Endodermal cell (in vitro differentiated cells): Measurements from ENCODE around the gene IGSF21. TPM values are rescaled to one million over a fixed set of nuclear protein-coding genes. Genes with fewer than 3 reads are reported as not detected.

Experiments
- DNase-seq: peaks from one replicate; pipeline ENCODE4 v3.0.0-alpha.2; 2017
- H3K27ac ChIP-seq: 2 replicates; pipeline ENCODE4 v1.5.1; 2013; ENCODE audit warnings: mild to moderate bottlenecking, low read depth, low read length, moderate library complexity
- H3K27me3 ChIP-seq: 2 replicates; pipeline ENCODE4 v1.6.1; 2013; ENCODE audit warnings: mild to moderate bottlenecking, low read length, moderate library complexity; ENCODE audit not compliant: insufficient read depth, control insufficient read depth, poor library complexity, severe bottlenecking
- H3K36me3 ChIP-seq: 2 replicates; pipeline ENCODE4 v1.7.0; 2013; ENCODE audit warnings: mild to moderate bottlenecking, low read length, moderate library complexity; ENCODE audit not compliant: control insufficient read depth, insufficient read depth
- H3K4me1 ChIP-seq: one replicate; pipeline ENCODE4 v1.7.0; 2013; ENCODE audit warnings: low read length; ENCODE audit not compliant: control insufficient read depth, insufficient read depth
- H3K4me3 ChIP-seq: 2 replicates; pipeline ENCODE4 v1.5.1; 2013; ENCODE audit warnings: mild to moderate bottlenecking, low read length, moderate library complexity
- H3K9ac ChIP-seq: 2 replicates; pipeline ENCODE4 v1.6.1; 2013; ENCODE audit warnings: mild to moderate bottlenecking, low read length, moderate library complexity; ENCODE audit not compliant: poor library complexity, severe bottlenecking; ENCODE audit errors: extremely low read depth
- H3K9me3 ChIP-seq: 2 replicates; pipeline ENCODE4 v1.6.1; 2013; ENCODE audit warnings: mild to moderate bottlenecking, low read length, moderate library complexity; ENCODE audit not compliant: control insufficient read depth
- H3K27ac Mint-ChIP-seq: 2 replicates; pipeline ENCODE4 v1.8.0; 2020; ENCODE audit warnings: mixed read lengths
- H3K27me3 Mint-ChIP-seq: 2 replicates; pipeline ENCODE4 v1.8.0; 2021; ENCODE audit warnings: mild to moderate bottlenecking, mixed read lengths; ENCODE audit not compliant: insufficient read depth
- H3K36me3 Mint-ChIP-seq: 2 replicates; pipeline ENCODE4 v1.8.0; 2020; ENCODE audit warnings: low read depth, mixed read lengths
- H3K4me1 Mint-ChIP-seq: 2 replicates; pipeline ENCODE4 v1.8.0; 2020; ENCODE audit warnings: mixed read lengths
- H3K4me3 Mint-ChIP-seq: 2 replicates; pipeline ENCODE4 v1.8.0; 2020; ENCODE audit warnings: mild to moderate bottlenecking, moderate library complexity, mixed read lengths
- H3K9me3 Mint-ChIP-seq: 2 replicates; pipeline ENCODE4 v1.8.0; 2020; ENCODE audit warnings: mild to moderate bottlenecking, mixed read lengths
- CTCF ChIP-seq: fragments of 200-600 bp; sonication (generic); conservative IDR thresholded peaks from 2 replicates; pipeline ENCODE4 v1.5.0; 2021; ENCODE audit warnings: antibody characterized with exemption, mild to moderate bottlenecking
- WGBS, 2 experiments: methylation state at CpG; one replicate each; pipeline versions ENCODE4 v1.1.5 to v1.1.7; 2013; ENCODE audit warnings: missing lambda C conversion rate in 2 of 2, mixed read lengths in 1 of 2; ENCODE audit not compliant: insufficient coverage in 1 of 2, insufficient read length in 1 of 2; 5-methylcytosine and 5-hydroxymethylcytosine counted together
- total RNA-seq, 2 donors: library from RNA; stranded (reverse); fragmentation: NEBNext Ultra II Directional in 1 of 2; extraction: Animal tissue kit (Norgen Biotek cat#: 25700) in 1 of 2; gene quantifications; 2 replicates in 1 of 2; 3 replicates in 1 of 2; pipeline ENCODE4 v1.2.1, GENCODE V29; 2021

IGSF21 gene
- total RNA-seq, 2 donors from 2014 or later = 1.3 to 1.7 TPM

- peaks cover 6% of the 10 kb centered on the region for H3K4me1 ChIP-seq
- no peak overlapping the region for H3K27ac Mint-ChIP-seq
- peaks cover 93% of the 10 kb centered on the region for H3K27me3 ChIP-seq
- H3K36me3 ChIP-seq = no peaks in the 10 kb centered on the region
- no peak overlapping the region for H3K27ac ChIP-seq
- no peak overlapping the region for H3K4me3 ChIP-seq
- WGBS, 2 experiments = 92% methylated on average over 4 of the region's 4 CpGs; no CpG with 5 or more reads in 1 of the 2 experiments
- H3K4me3 Mint-ChIP-seq = no peak overlapping the region
- H3K36me3 Mint-ChIP-seq = no peaks in the 10 kb centered on the region
- H3K9me3 Mint-ChIP-seq = no peaks in the 10 kb centered on the region
- peaks cover 17% of the 10 kb centered on the region for H3K4me1 Mint-ChIP-seq
- H3K27me3 Mint-ChIP-seq = peaks cover 89% of the 10 kb centered on the region
- H3K9me3 ChIP-seq = no peaks in the 10 kb centered on the region
- DNase-seq = no peak
- no peak overlapping the region for H3K9ac ChIP-seq
- TF ChIP-seq CTCF = no peak
These were observed 2.4 kb upstream of the IGSF21 start for GRCh38 chr1:18105196-18105595.

GRCh38 chr1:18108299-18109057, 880 bp downstream of the IGSF21 start:
- Mint-ChIP-seq H3K27me3 (peaks cover 91% of the 10 kb centered on the region), H3K4me1 (peaks cover 17% of the 10 kb centered on the region), H3K27ac (no peak overlapping the region), H3K9me3 (no peaks in the 10 kb centered on the region), H3K36me3 (no peaks in the 10 kb centered on the region), H3K4me3 (peak overlapping the region; percentile 49)
- Histone ChIP-seq H3K4me3 (peak overlapping the region; percentile 72), H3K27me3 (peaks cover 95% of the 10 kb centered on the region), H3K36me3 (no peaks in the 10 kb centered on the region), H3K9me3 (no peaks in the 10 kb centered on the region), H3K4me1 (peaks cover 6% of the 10 kb centered on the region), H3K27ac (no peak overlapping the region), H3K9ac (no peak overlapping the region)
- DNase-seq = no peak
- TF ChIP-seq CTCF = no peak
- WGBS, 2 experiments = 0 to 6% methylated on average over 2 to 26 of the region's 26 CpGs

- Mint-ChIP-seq H3K4me3 (peak overlapping the region; percentile 49), H3K9me3 (no peaks in the 10 kb centered on the region), H3K4me1 (peaks cover 17% of the 10 kb centered on the region), H3K27ac (no peak overlapping the region), H3K36me3 (no peaks in the 10 kb centered on the region), H3K27me3 (peaks cover 91% of the 10 kb centered on the region)
- H3K4me3 ChIP-seq = peak overlapping the region; percentile 72
- DNase-seq = peak; percentile 76
- H3K27me3 ChIP-seq = peaks cover 95% of the 10 kb centered on the region
- no peak for TF ChIP-seq CTCF
- WGBS, 2 experiments = 1 to 2% methylated on average over 22 to 32 of the region's 32 CpGs
- H3K9ac ChIP-seq = no peak overlapping the region
- H3K27ac ChIP-seq = no peak overlapping the region
- H3K9me3 ChIP-seq = no peaks in the 10 kb centered on the region
- H3K4me1 ChIP-seq = peaks cover 6% of the 10 kb centered on the region
- H3K36me3 ChIP-seq = no peaks in the 10 kb centered on the region
These were observed 1.6 kb downstream of the IGSF21 start for GRCh38 chr1:18109058-18109755.
